GM21717 (cell line): ENCODE data around the gene JDP2.

Experiments used
- ATAC-seq: cut with Tn5 transposase; IDR thresholded peaks from one replicate; pipeline ENCODE4 v1.9.1; 2021; ENCODE audit warnings: mild to moderate bottlenecking, moderate library complexity; ENCODE audit not compliant: unreplicated experiment

The JDP2 gene

DNA sequence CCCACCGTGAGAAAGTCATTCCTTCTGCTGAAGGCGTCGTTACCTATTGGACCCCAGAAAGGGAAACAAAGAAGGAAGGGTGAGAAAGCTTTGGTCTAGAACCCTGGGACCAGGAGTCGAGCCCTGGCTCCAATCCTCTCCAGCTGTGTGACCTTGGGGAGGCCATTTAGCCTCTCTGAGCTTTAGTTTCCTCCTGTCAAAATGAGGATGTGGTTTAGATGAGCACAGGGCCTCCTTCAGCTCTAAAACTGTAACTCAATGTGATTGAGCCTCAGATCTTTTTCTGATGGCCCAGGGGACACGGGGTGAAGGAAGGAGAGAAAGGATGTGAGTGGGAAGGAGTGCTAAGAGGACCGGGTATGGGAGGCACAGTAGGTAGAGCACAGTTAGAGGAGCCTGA is 7.7 kb downstream of the JDP2 start:
- ATAC-seq: no peak

GRCh38 chr14:75437201-75438143 is 9.7 kb downstream of the JDP2 start:
- ATAC-seq: no peak

GRCh38 chr14:75438486-75439080 is 10.8 kb downstream of the JDP2 start:
- ATAC-seq: no peak

DNA sequence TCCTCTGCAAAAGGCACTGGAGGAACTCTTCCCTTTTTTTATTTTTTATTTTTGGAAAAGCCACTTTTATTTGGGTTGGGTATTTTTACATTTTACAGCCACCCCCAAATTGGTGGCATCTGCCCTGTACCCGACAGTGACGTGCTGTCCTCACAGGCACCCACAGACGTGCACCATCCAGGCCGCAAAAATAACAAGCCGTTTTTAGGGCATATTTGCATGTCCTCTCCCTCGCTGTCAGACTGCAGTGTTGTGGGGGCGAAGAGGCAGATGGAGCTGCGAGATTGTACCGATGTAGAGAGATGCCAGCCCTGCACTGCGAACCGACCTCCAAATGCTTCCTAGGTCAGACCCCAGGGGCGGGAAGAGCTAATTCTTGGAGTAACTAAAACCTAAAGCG is 12.2 kb downstream of the JDP2 start:
- peak; percentile 54 for ATAC-seq

- no peak for ATAC-seq
Measured at GRCh38 chr14:75440733-75441477, 13.1 kb downstream of the JDP2 start.

DNA sequence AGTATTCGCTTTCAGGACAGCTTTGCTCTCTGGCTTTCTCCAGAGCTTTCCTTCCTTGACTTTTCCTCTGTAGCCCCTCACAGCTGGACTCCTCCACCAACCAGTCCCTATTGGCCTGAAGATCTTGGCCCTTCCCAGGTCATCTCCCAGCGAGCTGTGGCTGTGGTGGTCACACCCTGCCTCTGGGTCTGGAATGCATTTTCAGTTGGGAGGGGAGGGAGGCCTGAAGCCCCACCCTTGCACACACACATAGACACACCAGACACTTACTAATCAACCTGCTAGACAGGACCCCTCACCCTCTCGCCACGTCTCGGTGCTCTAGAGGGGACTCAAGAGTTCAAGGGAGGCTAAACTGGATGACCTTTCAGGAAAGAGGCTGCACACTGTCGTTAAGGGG is 13.9 kb downstream of the JDP2 start:
- ATAC-seq: no peak

- ATAC-seq: no peak
Measured at GRCh38 chr14:75442166-75442565, 14.3 kb downstream of the JDP2 start.

DNA sequence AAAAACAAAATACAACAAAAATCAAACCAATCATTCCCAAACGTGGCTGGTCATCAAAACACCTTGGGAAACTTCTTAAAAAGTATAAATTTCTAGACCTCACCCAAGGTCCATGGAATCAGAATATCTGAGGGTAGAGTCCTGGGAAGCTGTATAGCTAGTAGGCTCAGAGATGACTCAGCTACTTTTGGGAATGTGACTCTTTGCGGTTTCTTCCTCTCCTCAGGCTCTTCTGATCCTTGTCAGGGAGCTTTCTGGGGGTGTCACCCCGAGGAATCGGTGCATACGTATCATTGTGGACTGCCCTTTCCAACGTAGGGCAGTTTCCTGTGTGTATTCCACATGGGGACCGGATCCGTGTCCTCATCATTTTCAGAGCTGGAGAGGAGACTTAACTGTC is 14.8 kb downstream of the JDP2 start:
- ATAC-seq: no peak

DNA sequence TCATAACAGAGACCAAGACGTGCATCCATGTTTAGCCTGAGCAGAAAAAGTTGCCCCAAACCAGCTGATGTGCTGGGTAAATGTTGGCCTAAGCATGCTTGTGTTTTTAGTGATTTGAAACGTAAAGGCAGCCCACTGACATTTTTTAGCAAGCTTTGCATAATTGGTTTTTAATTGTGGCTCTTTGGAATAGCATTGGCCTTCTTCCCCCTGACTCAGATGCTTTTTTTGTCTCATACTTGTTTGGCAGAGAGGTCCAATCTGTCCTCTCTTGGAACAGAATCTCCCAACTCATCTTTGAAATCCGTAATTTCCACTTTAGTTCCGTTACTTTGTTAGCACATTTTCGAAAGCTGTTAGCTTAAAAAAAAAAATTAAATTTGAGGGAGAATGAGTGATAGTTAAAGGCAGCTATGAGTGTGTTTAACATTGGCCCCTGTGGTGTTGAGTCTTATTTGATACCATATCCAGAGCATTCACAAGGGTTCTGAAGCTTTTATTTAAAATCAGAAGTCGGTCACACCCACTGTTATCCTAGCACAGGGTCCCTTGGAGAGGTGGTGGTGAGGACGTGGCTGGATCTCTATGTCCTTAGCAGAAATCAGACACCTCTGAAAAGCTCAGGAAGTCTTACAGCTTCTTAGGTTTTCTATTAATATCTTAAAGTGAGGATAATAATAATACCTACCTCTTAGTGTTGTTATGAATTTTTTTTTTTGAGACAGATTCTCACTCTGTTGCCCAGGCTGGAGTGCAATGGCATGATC is 15.6 kb downstream of the JDP2 start:
- ATAC-seq: no peak

- no peak for ATAC-seq
Measured at GRCh38 chr14:75445236-75445635, 17.4 kb downstream of the JDP2 start.

GRCh38 chr14:75445963-75446362 is 18.1 kb downstream of the JDP2 start:
- no peak for ATAC-seq

DNA sequence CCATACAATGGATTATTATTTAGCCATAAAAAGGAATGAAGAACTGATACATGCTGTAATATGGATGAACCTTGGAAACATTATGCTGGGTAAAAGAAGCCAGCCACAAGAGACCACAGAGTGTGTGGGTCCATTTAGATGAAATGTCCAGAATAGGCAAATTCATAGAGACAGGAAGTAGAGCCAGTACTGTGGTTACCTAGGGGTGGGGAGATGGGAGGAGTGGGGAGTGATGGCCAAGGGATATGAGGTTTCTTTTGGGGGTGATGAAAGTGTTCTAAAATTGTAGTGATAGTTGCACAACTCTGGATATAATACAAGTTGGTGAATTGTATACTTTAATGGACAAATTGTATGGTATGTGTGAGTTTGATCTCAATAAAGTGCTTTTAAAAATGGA is 18.6 kb downstream of the JDP2 start:
- no peak for ATAC-seq

DNA sequence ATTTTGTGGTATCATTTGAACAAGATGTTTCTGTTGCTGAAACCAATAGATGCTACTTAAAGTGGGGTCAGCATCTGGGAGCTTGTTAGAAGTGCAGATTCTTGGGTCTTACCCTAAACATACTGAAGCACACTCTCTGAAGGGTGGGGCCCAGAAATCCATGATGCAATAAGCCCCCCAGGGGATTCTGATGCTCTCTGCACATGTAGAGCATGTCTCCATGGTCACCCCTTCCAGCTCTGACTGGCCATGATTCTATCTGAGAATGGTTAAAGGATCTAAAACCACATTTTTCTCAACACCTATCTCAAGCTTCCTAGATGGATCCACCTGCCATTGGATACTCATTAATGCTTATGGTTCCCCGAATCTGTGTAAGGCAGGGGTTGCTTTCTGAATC is 20.4 kb downstream of the JDP2 start:
- ATAC-seq: no peak

DNA sequence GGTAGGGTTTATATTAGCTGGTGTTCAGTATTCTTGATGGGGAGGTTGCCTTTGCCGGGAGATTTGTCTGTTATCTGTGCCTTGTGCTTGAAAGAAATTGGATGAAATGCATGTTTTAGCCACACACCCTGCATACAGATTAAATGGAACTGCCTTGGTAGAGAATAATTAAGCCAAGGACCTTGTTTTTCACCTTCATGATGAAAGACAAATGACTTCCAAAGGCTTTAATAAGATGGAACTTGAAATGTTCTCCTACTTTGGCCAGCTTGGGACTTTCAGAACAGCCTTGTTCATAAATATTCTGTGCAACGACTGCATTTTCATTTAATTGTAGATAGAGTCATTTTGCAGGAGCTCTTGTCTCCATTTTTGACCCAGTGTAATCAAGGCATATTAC is 21.2 kb downstream of the JDP2 start:
- no peak for ATAC-seq

DNA sequence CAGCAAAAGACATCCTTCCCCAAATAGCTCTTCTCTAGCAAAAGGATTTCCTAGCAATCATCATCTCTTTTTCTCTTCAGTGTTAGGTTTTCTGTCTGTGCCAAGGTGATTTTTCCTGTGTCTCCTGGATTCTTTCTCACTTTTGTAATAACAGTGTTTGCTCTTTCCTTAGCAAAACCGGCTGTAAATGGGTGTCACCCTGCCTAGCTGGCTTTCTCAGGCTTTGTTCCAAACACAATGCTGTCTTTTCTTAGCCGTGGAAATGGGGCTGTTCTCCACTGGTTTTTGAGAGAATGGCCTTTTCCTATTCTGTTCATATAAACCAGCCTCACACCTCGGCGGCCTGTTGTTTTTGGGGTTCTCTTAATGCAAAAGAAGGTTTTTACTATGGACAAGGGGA is 21.9 kb downstream of the JDP2 start:
- ATAC-seq: no peak

- no peak for ATAC-seq
Measured at GRCh38 chr14:75450381-75451276, 22.8 kb downstream of the JDP2 start.

DNA sequence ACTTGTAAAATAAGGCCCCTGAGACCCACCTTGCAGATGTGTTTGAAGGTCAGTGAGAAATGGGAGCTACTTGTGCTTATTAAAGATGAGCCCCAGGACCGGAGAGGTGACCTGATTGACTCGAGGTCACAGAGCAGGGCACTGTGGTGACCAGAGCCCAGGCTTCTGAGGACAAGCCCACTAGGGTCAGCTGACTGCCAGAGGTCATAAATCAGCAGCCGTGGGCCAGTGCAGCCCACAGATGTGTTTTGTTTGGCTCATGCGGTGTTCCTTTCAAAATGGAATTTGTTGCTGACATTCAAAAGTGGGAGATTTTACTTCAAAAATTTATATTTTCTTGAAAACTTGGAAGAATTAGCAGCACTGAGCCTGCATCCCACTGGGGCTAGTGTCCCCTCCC is 24.5 kb downstream of the JDP2 start:
- ATAC-seq: no peak

GRCh38 chr14:75452900-75453816 is 25.3 kb downstream of the JDP2 start:
- no peak for ATAC-seq
